EL (cell line): ENCODE data around the gene XAB2.

Source experiments
- DNase-seq: peaks from one replicate; pipeline ENCODE4 v3.0.0-alpha.2; 2016

Gene XAB2

DNA sequence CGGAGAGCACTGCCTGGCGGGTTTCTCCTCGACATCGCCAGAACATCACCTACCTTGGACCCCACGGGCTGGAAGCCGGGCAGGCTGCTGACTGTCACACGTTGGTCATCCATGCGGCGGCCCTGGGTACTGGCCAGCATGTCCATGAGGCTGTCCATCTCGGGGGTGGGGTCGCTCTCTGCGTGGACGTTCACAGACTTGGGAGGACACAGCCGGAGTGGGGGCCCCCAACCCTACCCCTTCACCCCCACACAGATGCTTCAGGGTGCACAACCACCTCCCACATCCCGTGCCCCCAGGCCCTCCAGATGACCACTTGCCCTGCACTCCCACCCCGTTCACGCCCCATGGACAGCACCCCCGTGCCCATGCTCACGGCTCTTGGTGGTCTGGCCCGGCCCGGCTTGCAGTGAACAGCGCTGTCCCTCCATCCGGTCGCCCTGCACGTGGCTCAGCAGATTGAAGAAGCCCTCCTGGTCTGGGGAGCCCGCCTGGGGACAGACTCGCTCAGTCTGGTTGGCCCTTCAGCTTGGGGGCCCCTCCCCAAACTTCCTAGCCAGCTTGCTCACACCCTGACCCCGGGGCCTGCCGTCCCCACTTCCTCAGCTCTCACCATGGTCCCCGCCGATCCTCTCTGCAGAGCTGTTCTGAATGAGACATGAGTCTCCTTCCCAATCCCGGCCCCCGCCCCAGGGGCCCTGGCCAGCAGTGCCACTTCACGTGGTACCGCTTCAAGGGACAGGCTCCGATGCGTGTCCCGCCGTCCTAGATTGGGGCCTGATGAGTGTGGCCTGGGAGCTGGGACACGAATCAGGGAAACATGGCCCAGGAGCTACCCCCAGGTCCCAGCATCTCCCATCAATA lies 3.2 kb upstream of the XAB2 start:
- no peak for DNase-seq

DNA sequence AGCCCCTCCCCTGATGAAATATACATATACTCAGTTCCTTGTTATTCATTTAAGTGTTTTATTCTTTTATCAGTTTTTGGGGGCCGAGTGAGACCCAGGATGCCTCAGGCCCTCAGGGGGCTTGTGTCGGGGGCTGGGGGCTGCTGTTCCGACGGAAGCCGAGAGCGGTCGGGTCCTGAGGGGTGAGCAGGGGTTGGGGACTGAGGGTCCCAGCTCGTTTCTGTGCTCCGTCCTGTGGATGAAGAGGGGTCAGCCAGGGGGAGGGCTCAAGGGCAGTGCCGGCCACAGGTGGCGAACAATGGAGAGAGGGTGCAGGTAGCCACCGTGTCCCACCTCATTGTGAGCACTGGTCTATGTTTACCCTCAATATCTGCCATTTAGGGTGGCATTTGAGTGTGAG lies 2.2 kb upstream of the XAB2 start:
- DNase-seq, result no peak

DNA sequence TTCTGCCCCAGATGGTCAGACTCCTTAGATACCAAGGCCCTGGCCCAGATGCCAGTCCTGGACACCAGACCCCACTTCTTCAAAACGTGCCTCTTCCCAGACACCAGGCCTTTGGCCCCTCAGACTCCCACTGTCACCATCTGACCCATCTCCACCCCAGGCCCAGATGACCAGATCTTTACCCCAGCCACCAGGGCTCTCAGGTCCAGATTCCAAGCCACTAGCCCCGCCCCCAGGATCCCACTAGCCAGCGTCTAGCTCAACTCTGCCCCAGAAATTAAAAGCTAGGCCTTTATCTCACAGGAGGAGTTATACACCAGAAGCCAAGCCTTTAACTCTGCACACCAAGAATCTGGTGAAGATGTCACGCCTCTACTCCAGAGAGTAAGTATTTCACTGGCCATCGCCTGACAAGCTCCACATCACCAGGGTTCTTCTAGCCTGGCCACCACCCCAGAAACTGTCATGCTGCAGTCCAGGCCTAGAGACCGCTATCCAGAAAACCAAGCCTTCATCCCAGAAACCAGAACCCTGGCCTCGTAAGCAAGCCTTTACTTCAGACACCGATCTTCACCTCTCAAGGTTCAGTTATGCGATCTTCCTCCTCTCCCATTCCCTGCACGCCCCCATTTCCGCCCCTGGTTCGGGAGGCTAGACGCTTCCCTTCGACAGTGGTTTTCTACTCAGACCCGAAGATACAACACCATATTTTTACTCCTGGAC lies 595 bp downstream of the XAB2 start:
- DNase-seq, result no peak

DNA sequence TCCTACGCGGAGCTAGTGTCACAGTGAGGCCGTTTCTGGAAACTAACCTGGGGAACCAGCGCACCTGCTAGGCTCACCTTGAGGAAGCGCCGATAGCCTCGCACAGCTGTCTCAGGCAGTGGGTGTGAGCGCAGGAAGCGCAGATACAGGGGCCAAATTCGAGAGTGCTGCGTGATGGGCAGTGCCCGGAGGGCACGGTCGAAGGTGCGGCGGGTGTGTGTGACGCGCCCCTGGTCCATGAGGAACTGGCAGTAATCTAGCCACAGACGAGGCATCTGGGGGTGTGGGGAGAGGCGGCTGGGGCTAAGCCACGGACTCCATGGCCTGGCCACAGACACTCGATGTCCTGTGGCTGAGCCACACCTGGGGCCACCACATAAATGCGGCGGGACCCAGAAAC lies 2.2 kb downstream of the XAB2 start:
- no peak for DNase-seq

DNA sequence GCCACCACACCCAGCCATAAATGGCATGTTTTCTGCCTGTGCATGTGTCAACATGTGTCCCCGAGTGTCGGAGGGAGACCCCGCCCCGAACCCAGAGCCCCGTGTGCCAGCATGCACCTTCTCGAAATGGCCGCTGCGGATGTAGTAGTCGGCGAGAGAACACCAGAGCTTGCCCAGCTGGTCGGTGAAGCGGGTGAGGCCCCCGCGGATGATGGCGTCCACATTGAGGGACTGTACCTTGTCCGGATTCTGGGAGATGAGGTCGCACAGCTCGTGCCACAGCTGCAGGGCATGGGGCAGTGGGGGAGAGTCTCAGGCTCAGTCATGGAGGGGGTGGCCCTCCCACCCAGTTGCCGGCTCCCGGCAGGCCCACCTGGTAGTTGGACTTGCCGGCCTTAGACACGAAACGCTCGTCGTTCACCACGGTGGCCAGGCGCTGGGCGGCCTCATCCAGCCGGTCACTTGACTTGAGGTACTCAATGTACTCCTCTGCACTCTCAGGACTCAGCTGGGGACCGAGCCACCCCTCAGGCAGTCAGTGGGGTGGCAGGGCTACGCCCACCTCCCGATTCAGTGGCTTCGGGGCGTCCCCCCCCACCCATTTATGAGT lies 3.5 kb downstream of the XAB2 start:
- DNase-seq, result no peak

DNA sequence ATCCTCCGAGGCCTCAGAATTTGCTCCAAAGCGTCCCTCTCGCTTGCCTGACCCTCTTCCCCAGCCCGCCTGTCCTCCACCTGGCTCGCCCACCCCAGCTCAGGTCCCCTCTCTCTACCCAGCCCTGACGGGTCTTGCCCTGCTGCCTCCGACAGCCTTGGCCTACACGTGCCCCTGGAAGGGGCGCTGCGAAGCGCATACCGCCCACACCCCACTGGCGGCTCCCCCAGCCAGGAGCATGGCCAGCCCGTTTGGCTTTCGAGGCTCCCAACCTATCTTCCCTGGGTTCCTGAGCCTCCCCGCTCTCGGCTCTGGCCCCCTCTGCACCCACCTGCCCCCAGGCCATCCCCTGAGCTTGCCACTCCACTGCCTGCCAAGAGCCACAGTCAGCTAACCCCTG lies 4.5 kb downstream of the XAB2 start:
- DNase-seq, result no peak

DNA sequence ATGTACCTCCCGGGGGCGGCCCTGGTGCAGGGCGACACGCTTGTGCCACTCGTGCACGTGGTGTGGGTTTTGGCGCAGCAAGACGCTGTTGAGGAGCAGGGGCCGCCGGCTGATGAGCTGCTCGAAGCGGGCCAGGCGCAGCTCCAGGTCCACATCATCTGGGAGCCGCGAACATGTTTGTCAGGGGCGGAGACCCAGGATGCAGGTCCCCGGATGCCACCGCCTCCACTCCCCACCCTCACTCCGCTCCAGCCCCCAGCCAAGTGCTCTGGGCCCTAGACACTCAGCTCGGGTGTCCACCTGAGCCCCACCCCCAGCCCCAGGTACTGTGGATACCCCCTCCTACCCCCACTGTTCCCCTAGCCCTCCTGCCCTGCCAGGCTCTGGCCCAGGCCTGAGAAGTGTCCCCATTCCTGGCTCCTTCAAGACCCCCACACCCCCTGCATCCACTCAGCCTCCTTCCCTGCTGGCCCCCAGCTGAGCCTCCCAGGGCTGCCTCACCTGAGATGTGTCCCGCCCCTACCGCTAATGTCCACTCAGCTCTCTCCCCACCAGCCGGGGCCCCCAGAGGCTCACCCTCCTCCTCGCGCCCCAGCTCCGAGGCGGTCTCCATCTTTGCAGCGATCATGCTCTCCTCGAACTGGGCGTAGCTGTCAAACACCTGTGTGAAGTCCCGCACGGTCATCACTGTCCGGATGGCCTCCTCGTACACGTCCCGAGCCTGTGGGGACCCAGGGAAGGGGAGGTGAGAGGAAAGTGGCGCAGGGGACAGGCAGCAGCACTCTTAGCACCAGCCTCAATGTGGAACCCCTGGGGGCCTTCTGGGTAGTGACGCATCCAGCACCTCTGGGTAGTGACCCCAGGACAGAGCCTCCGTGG lies 5.4 kb downstream of the XAB2 start:
- DNase-seq, result no peak

DNA sequence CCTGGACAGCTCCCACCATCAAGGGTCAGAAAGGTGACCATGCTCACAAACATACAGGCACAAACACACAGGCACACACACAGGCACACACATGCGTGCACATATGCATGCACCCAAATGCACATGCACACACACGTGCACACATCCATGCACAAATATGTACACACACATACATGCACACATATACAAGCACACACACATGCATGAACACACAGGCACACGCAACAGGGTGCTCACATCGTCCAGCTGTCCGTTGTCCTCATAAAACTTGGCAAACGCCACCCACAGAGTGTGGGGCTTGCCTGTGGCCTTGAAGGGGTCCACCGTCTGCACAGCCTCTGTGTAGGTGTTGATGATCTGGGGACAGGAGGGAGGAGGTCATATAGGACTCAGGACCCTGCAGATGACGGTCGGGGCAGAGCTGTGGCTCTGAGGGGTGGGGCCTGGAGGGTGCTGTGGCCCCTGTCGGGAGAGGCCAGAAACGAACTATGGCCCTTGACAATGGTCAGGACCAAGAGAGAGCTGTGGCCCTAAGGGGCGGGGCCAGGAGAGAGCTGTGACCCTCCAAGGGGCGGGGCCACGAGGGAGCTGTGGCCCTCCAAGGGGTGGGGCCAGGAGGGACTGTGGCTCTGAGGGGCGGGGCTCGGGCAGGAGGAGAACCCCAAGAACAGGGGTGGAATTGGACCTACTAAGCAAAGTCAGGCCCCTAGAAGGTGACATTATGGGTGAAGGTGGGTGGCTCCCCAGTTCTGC lies 6.2 kb downstream of the XAB2 start:
- DNase-seq, result no peak

DNA sequence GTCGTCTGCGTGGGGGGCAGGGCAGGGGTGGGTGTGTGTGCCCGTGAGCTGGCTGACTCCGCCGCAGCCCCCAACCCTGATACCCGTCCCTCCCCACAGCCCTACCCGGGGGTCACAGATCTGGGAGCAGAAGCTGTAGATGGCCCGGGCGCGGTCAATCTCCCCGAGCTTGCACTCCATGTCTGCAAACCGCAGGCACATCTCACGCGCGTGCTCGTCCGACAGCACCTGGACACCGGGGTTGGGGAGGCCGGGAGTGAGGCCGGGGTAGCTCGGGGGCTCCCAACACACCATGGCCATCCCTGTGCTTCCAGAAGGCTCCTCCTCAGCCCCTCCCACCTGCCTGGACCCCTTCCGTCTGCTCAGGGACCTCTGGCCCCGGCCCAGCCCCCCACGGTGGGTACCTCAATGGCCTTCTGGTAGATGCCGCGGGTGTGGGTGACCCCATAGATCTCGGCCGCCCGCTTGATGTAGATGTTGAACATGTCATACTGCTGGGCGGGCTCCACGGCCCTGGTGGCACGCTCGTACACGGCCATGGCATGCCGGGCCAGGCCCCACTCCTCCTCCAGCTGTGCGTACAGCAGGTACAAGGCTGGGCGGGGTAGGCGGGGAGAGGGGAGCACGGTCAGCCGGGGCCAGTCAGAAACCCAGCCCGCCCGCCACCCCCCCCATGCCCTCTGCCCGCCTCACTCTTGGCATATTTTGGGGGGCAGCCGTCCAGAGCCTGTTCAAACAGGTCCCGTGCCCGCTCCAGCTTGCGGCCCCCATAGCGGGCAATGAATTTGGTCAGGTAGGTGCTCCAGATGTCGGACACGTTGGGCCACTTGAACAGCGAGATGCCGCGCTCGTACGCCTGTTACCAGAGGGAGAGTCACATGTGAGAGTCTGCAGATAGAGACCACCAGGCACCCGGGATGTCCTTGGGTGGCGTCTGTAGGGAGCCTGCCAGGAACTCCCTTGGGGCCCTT lies 8.6 kb downstream of the XAB2 start:
- DNase-seq, result no peak

DNA sequence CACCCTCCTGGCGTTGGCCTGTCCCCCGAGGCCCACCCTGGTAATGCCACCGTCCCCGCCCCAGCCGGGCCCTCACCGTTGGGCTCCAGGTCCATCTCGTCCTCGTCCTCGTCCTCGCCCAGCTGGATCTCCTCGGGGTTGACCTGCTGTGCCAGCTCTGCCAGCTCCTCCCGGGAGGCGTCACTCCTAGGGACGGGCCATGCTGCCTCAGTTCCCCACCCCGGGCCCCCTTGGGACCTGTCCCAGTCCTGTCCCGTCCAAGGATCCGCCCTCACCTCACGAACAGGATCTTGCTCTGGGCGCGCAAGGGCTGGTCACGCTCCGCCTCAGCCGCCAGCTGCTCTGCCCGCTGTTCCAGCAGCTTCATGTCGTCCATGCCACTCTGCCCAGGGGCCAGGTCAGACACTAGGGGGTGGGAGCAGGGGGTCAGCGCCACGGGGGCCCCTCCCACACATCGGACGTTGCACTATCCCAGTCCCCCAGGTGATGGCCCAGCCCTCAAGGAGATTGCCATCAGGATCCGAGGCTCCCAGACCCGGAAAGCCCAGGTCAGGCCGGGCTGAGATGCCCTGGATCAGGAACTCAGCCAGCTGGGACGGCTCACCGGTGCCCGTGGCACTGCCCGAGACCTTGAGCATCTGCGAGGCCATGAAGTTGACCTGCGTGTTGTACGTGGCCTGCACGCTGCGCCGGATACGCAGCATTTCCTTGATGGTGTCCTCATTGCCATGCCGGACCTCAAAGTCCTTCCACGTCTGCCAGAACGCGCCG lies 9.5 kb downstream of the XAB2 start:
- no peak for DNase-seq

DNA sequence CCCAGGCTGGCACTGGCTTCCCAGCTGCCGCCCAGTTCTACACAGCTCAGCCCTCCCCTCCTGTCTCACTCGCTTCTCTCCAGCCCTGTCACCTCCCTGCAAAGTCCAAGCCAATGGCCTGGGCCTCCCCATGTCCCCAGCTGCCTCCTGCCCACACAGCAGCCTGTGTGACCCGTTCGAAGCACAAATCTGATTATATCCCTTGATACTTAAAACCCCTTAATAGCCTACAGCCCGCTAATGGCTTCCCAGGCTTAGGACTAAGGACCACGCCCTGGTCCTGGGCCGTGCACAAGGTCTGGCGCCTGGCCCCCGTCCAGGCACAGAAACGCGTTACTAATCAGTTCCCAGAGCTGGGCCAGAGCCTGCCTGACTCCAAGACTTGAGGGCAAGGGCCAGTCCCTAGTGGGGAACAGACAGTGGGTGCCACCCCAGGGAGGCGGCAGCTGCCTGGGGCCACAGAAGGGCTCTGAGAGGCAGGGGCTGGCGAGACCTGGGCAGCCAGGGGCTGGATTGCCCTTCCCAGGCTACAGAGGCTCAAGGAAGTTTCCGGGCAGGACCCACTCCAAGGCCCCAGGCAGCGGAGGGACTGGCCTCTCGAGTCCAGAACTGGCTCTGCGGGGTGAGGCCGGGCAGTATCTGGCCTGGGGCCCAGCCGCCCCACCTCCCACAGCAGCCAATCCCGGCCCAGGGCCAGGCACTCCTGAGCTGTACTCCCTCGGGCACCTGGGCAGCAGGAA lies 10.4 kb downstream of the XAB2 start:
- DNase-seq, result no peak

DNA sequence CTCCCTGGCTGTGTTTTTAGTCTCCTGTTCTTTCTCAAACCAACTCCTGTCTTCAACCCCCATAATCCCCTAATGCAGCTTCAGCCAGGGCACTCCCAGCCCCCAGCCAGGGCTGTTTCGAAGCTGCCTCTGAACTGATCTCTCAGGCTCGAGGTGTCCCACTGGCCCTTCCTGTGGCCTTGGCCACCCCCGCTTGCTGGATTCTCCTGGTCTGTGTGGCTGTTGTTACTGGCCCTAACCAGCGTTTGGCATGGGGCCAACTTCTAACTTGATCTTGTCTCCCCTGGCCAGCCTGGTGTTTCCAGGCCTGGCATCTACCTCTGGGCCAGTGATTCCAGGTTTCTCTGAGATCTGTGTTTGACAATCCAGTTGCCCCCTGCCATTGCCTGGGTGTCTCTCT lies 11.0 kb downstream of the XAB2 start:
- DNase-seq, result no peak

DNA sequence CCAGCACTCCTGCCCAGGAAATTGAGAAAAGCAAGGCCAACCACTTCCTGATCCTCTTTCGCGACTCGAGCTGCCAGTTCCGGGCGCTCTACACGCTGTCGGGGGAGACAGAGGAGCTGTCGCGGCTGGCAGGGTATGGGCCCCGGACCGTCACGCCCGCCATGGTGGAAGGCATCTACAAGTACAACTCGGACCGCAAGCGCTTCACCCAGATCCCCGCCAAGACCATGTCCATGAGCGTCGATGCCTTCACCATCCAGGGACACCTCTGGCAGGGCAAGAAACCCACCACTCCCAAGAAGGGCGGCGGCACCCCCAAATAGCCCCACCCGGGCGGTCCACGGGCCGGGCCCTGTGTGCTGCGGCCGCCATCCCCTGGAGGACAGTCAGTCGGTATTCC lies 11.6 kb downstream of the XAB2 start:
- no peak for DNase-seq

DNA sequence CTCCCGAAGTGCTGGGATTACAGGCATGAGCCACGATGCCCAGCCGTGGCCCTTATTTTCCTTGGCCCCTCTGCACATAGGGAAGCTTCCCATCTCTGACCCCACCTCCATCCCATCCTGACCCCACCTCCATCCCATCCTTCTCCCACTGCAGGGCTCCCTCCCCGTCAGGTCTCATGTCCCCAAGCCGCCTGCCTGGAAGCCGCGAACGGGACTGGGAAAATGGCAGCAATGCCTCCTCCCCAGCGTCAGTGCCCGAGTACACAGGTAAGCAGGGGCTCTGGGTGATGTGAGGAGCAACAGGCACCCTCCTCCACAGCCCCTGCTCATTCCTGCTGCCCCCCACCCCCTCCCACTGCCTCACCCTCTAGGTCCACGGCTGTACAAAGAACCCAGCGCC lies 12.2 kb downstream of the XAB2 start:
- DNase-seq, result no peak

DNA sequence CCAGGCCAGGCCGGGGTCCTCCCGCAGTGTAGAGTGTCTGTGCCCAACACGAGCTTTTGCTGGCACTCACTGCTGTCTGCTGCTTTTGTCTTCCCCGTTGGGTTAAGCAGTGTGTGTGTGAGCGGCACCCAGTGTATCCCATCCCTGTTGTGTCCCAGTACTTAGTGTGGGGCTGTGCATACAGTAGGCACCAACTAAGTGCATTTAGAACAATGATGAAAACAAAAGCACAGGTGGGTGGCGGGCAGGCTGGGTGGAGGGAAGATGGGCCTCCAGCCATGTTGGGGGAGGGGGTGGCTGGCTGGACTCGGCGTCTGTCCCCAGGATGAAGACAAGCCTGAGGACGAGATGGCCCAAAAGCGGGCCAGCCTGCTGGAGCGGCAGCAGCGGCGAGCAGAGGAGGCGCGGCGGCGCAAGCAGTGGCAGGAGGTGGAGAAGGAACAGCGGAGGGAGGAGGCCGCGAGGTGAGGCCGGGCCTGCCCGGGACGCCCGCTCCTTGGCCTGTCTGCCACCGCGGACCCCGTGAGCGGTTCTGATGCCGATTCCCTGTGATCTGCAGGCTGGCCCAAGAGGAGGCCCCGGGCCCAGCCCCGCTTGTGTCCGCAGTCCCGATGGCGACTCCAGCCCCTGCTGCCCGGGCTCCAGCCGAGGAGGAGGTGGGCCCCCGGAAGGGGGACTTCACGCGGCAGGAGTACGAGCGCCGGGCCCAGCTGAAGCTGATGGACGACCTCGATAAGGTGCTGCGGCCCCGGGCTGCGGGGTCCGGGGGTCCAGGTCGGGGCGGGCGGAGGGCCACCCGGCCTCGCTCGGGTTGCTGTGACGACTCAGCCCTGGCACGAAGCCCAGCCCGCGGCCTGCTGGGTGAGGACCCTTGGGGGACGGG lies 14.2 kb downstream of the XAB2 start:
- DNase-seq, result no peak

DNA sequence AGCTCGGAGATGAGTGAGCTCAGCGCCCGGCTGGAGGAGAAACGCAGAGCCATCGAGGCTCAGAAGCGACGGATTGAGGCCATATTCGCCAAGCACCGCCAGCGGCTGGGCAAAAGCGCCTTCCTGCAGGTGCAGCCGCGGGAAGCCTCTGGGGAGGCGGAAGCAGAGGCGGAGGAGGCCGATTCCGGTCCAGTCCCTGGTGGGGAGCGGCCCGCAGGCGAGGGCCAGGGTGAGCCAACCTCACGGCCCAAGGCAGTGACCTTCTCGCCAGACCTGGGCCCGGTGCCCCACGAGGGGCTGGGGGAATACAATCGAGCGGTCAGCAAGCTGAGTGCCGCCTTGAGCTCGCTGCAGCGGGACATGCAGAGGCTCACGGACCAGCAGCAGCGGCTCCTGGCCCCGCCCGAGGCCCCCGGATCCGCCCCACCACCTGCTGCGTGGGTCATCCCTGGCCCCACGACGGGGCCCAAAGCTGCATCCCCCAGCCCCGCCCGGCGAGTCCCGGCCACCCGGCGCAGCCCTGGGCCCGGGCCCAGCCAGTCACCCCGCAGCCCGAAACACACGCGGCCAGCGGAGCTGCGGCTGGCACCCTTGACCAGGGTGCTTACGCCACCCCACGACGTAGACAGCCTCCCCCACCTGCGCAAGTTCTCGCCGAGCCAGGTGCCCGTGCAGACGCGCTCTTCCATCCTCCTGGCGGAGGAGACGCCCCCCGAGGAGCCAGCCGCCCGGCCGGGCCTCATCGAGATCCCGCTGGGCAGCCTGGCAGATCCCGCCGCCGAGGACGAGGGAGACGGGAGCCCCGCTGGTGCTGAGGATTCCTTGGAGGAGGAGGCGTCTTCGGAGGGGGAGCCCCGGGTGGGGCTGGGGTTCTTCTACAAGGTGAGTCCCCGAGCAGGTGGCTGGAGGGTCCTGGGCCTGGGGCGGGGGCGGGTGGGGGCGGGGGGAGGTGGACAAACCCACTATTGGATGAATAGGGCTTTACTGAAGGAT lies 16.8 kb downstream of the XAB2 start:
- no peak for DNase-seq
